HFFc6 (cell line): ENCODE measurements around the gene PRKAR1A. TPM values are rescaled to one million over a fixed set of nuclear protein-coding genes. Genes with fewer than 3 reads are reported as not detected.
A peak's percentile ranks its signal among the peaks of the same experiment; 100 is the strongest.

Experiments used
- DNase-seq: peaks from one replicate; pipeline ENCODE4 v3.0.0-alpha.2; 2018
- H3K27ac Mint-ChIP-seq: 2 replicates; pipeline ENCODE4 v1.8.0; 2020; ENCODE audit warnings: mild to moderate bottlenecking, mixed read lengths
- H3K27me3 Mint-ChIP-seq: 2 replicates; pipeline ENCODE4 v1.8.0; 2021; ENCODE audit warnings: mild to moderate bottlenecking, moderate library complexity, mixed read lengths; ENCODE audit not compliant: insufficient read depth
- H3K36me3 Mint-ChIP-seq: 2 replicates; pipeline ENCODE4 v1.8.0; 2021; ENCODE audit warnings: low read depth, mixed read lengths
- H3K4me1 Mint-ChIP-seq: 2 replicates; pipeline ENCODE4 v1.8.0; 2020; ENCODE audit warnings: low read depth, mixed read lengths
- H3K4me3 Mint-ChIP-seq: 2 replicates; pipeline ENCODE4 v1.8.0; 2020; ENCODE audit warnings: mild to moderate bottlenecking, moderate library complexity, mixed read lengths
- H3K9me3 Mint-ChIP-seq: 2 replicates; pipeline ENCODE4 v1.8.0; 2020; ENCODE audit warnings: mild to moderate bottlenecking, mixed read lengths
- CTCF ChIP-seq: fragments of 200-600 bp; sonication (generic); IDR thresholded peaks from 2 replicates; pipeline ENCODE4 v1.5.0; 2021; ENCODE audit warnings: antibody characterized with exemption, mild to moderate bottlenecking
- total RNA-seq, 6 experiments: library from RNA; stranded (reverse); fragmentation: NEBNext Ultra II Directional; extraction: Animal tissue kit (Norgen Biotek cat#: 25700); gene quantifications; 2 replicates in 1 of 6; 3 replicates in 5 of 6; pipeline ENCODE4 v1.2.3, GENCODE V29; 2021

Gene PRKAR1A
- total RNA-seq, 6 experiments from 2014 or later, result 265 to 302 (median 292) TPM

GRCh38 chr17:68576811-68577496, 64.7 kb downstream of the PRKAR1A start:
- H3K36me3 Mint-ChIP-seq, result no peaks in the 10 kb centered on the region
- TF ChIP-seq CTCF, result peak; percentile 22; the same call in 1 of the 2 replicates
- peaks cover 8% of the 10 kb centered on the region; the same call in 1 of the 2 replicates for H3K4me1 Mint-ChIP-seq
- no peaks in the 10 kb centered on the region for H3K9me3 Mint-ChIP-seq
- H3K27me3 Mint-ChIP-seq, result peaks cover 2% of the 10 kb centered on the region; the same call in 1 of the 2 replicates
- peak; percentile 21 for DNase-seq
- H3K27ac Mint-ChIP-seq, result no peak overlapping the region
- H3K4me3 Mint-ChIP-seq, result no peak overlapping the region

- no peak for TF ChIP-seq CTCF
- H3K4me1 Mint-ChIP-seq, result peaks cover 8% of the 10 kb centered on the region; the same call in 1 of the 2 replicates
- no peaks in the 10 kb centered on the region for H3K9me3 Mint-ChIP-seq
- no peaks in the 10 kb centered on the region for H3K36me3 Mint-ChIP-seq
- no peak overlapping the region for H3K27ac Mint-ChIP-seq
- H3K4me3 Mint-ChIP-seq, result no peak overlapping the region
- H3K27me3 Mint-ChIP-seq, result peaks cover 2% of the 10 kb centered on the region; the same call in 1 of the 2 replicates
- DNase-seq, result no peak
Measured at GRCh38 chr17:68577497-68577821, 65.2 kb downstream of the PRKAR1A start.

- Mint-ChIP-seq H3K4me3 (no peak overlapping the region), H3K27me3 (peaks cover 2% of the 10 kb centered on the region; the same call in 1 of the 2 replicates), H3K36me3 (no peaks in the 10 kb centered on the region), H3K4me1 (peaks cover 8% of the 10 kb centered on the region; the same call in 1 of the 2 replicates), H3K9me3 (peaks cover 3% of the 10 kb centered on the region), H3K27ac (no peak overlapping the region)
- TF ChIP-seq CTCF, result no peak
- no peak for DNase-seq
Measured at GRCh38 chr17:68578236-68578635, 66.0 kb downstream of the PRKAR1A start.

- H3K27ac Mint-ChIP-seq, result no peak overlapping the region
- TF ChIP-seq CTCF, result no peak
- H3K4me1 Mint-ChIP-seq, result peaks cover 8% of the 10 kb centered on the region; the same call in 1 of the 2 replicates
- H3K27me3 Mint-ChIP-seq, result peaks cover 2% of the 10 kb centered on the region; the same call in 1 of the 2 replicates
- no peak for DNase-seq
- H3K36me3 Mint-ChIP-seq, result no peaks in the 10 kb centered on the region
- no peak overlapping the region for H3K4me3 Mint-ChIP-seq
- H3K9me3 Mint-ChIP-seq, result peaks cover 6% of the 10 kb centered on the region
Measured at GRCh38 chr17:68579194-68579927, 67.1 kb downstream of the PRKAR1A start.

- Mint-ChIP-seq H3K9me3 (peaks cover 6% of the 10 kb centered on the region), H3K4me1 (peaks cover 8% of the 10 kb centered on the region; the same call in 1 of the 2 replicates), H3K27me3 (peaks cover 2% of the 10 kb centered on the region; the same call in 1 of the 2 replicates), H3K27ac (no peak overlapping the region), H3K36me3 (no peaks in the 10 kb centered on the region), H3K4me3 (no peak overlapping the region)
- no peak for TF ChIP-seq CTCF
- DNase-seq, result peak; percentile 13
Measured at GRCh38 chr17:68580236-68580770, 68.1 kb downstream of the PRKAR1A start.
